Measurements from ENCODE around the gene PBXIP1.

- no peak for TF ChIP-seq EP300 (IDR thresholded peaks at IDR 0.05)
- peak in 3 of 4 experiments; percentile 15 to 33 (median 32) for TF ChIP-seq CTCF (IDR thresholded peaks at IDR 0.05)
These were observed 17.6 kb upstream of the PBXIP1 start for GRCh38 chr1:154973344-154974101.
